Stimulated activated CD8-positive, alpha-beta memory T cell treated with anti-CD3 and anti-CD28 coated beads, Interleukin-15, amount 100 ng/mL, for 24 hours (primary cell): ENCODE results near the gene LCAT.

Experiments used
- DNase-seq: peaks from one replicate; pipeline ENCODE4 v3.0.0-alpha.2; 2020; ENCODE audit warnings: low read depth

LCAT gene

GRCh38 chr16:67909056-67909742 is 34.7 kb downstream of the LCAT start:
- no peak for DNase-seq

DNA sequence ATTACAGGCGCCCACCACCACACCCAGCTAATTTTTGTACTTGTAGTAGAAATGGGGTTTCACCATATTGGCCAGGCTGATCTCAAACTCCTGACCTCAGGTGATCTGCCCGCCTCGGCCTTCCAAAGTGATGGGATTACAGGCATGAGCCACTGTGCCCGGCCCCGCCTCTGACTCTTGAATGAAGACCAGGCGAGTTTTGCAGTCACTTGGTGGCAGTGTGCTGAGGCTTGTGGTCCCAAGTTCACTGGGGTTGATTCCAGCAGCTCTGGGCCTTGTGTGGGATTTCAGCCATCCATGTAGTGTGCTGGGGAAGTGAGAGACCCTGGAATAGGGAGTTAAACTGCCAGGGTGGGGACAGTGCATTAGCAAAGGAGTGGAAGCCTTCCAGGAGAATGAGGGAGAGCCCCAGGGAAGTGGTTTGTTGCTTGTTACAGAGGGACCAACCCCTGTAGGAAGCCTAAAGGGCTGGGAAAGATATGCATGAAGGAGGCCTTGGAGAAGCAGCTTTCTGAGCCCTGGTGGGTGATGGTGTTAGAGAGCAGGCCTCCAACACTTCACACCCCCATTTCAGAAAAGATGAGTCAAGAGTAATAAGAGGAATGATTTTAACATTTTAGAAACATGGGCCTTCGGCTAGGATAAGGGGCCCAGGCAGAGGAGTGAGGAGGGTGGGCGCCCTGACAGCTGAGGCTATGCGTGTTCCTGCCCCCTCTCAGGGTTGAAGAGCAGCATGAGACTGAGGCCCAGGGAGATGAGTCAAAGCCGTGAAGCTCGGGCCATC is 36.3 kb downstream of the LCAT start:
- no peak for DNase-seq

DNA sequence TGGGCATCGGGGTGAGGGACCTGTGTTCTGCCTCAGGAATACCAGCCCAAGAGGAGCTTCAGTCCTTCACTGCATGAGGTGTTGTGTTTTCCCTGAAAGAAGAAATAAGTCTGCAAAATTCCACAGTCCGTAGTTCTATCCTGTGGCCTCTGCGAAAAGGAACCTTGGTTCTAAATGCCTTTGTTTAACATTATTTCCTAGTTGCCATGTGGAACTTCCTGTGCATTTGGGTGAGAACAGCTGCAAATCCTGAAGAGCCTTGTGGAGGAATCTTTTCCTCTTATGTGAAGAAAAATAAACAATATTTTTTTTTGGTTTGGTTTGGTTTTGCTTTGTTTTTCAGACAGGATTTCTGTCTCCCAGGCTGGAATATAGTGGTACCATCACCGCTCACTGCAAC is 41.1 kb downstream of the LCAT start:
- no peak for DNase-seq

GRCh38 chr16:67901734-67902133 is 42.2 kb downstream of the LCAT start:
- no peak for DNase-seq

DNA sequence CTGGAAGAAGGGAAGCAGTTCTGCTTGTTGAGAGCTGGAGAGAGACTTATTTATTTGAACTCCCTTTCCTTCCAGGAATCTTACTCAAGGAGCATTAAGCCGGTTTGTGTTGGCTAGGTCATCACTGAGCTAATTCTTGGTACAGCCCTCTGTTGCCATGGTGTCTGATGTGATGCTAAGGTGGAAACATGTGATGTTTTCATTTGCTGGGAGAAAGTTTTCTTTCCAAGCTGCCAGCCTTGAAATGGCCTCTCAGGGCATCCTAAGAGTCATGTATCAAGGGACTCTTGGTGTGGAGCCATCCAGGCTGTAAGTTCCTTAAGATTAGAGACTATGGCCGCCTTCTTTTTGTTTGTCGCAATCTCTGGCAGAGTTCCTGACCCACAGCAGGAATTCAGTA is 46.7 kb downstream of the LCAT start:
- DNase-seq = no peak

DNA sequence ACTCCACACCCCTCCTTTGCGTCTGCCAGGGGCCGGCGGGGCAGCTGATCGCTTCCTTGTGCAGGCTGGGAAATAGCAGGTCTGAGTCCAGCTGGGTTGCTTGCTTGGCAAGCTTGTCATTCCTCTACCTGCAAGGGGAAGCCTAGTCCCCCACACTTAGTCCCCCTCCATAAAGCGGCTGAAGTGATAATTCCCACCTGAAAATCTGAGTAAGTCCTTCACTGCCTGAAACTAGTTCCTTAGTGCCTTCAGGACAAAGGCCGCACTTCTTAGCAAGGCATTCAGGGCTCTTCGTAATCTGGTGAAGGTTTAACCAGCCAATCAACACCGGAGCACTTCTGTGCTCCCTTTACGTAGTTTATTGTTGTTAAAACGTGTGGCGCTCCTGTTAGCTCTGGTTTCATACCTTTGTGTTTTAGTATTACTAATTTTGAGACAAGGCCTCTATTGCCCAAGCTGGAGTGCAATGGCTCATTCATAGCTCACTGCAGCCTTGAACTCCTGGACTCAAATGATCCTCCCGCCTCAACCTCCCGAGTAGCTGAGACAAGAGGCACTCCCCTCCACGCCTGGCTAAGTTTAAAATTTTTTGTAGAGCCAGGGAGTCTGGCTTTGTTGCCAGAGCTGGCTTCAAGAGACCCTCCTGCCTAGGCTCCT is 50.0 kb downstream of the LCAT start:
- DNase-seq = no peak

- DNase-seq = peak; percentile 86
Measured at GRCh38 chr16:67892899-67893742, 50.8 kb downstream of the LCAT start, which contains the start of gene PSKH1. TSS of gene PSKH1 (plus strand) at chr16:67893254. CDS start at chr16:67908750, 15,496 bp downstream.

GRCh38 chr16:67892375-67892774 is 51.5 kb downstream of the LCAT start:
- no peak for DNase-seq
